CD14-positive monocyte (primary cell): Measurements from ENCODE around the gene SCEL. TPM values are rescaled to one million over a fixed set of nuclear protein-coding genes. Genes with fewer than 3 reads are reported as not detected.

ENCODE experiments used
- DNase-seq, 3 donors: peaks; one replicate each; pipeline ENCODE4 v3.0.0-alpha.2; 2011 to 2022
- H2AFZ ChIP-seq: 2 replicates; pipeline ENCODE4 v1.6.0; 2012; ENCODE audit warnings: mild to moderate bottlenecking, low read depth, low read length, inconsistent platforms; ENCODE audit not compliant: insufficient read depth, poor library complexity, severe bottlenecking
- H3K27ac ChIP-seq, 2 donors: 1 replicate in 1 of 2; 2 replicates in 1 of 2; pipeline ENCODE4 v1.5.1; 2012 to 2013; ENCODE audit warnings: low read length in 2 of 2, control low read depth in 1 of 2, inconsistent platforms in 1 of 2, low read depth in 1 of 2, mild to moderate bottlenecking in 1 of 2
- H3K27me3 ChIP-seq, 2 donors: one replicate each; pipeline versions ENCODE4 v1.6.0 to v1.6.1; 2011 to 2013; ENCODE audit warnings: low read length in 2 of 2; ENCODE audit not compliant: control insufficient read depth in 2 of 2, insufficient read depth in 2 of 2
- H3K36me3 ChIP-seq, 2 donors: replicated peaks in 1 of 2; 1 replicate in 1 of 2; 2 replicates in 1 of 2; pipeline versions ENCODE4 v1.5.1 to v1.6.1; 2012 to 2013; ENCODE audit warnings: low read length in 2 of 2, control low read depth in 1 of 2, inconsistent platforms in 1 of 2, mild to moderate bottlenecking in 1 of 2; ENCODE audit not compliant: insufficient read depth in 2 of 2, control insufficient read depth in 1 of 2
- H3K4me1 ChIP-seq, 2 donors: 1 replicate in 1 of 2; 2 replicates in 1 of 2; pipeline versions ENCODE4 v1.5.1 to v1.6.1; 2012 to 2013; ENCODE audit warnings: low read length in 2 of 2, control low read depth in 1 of 2, inconsistent platforms in 1 of 2, mild to moderate bottlenecking in 1 of 2, moderate library complexity in 1 of 2; ENCODE audit not compliant: insufficient read depth in 2 of 2, control insufficient read depth in 1 of 2
- H3K4me2 ChIP-seq: replicated peaks from 2 replicates; pipeline ENCODE3; 2012; ENCODE audit warnings: low read length, moderate library complexity, mild to moderate bottlenecking; ENCODE audit not compliant: poor library complexity, severe bottlenecking; ENCODE audit errors: extremely low read depth
- H3K4me3 ChIP-seq, 3 experiments: fragments of 200-600 bp in 1 of 3; sonication (generic) in 1 of 3; replicated peaks in 1 of 3; 1 replicate in 2 of 3; 2 replicates in 1 of 3; pipeline ENCODE4 v1.5.1; 2011 to 2013; ENCODE audit warnings: low read length in 3 of 3, mild to moderate bottlenecking in 3 of 3, control low read depth in 2 of 3, low read depth in 2 of 3, inconsistent platforms in 1 of 3, moderate library complexity in 1 of 3
- H3K79me2 ChIP-seq: 2 replicates; pipeline ENCODE4 v1.6.0; 2012; ENCODE audit warnings: mild to moderate bottlenecking, control low read depth, inconsistent platforms, low read length, moderate library complexity; ENCODE audit not compliant: insufficient read depth
- H3K9ac ChIP-seq: 2 replicates; pipeline ENCODE4 v1.6.0; 2017; ENCODE audit warnings: low read length, mild to moderate bottlenecking; ENCODE audit not compliant: insufficient read depth, poor library complexity, severe bottlenecking
- H3K9me3 ChIP-seq, 2 donors: replicated peaks in 1 of 2; 1 replicate in 1 of 2; 2 replicates in 1 of 2; pipeline versions ENCODE4 v1.5.1 to v1.6.1; 2012 to 2013; ENCODE audit warnings: low read length in 2 of 2, control low read depth in 1 of 2; ENCODE audit not compliant: control insufficient read depth in 1 of 2, insufficient read depth in 1 of 2
- H4K20me1 ChIP-seq: 2 replicates; pipeline ENCODE4 v1.6.0; 2012; ENCODE audit warnings: mild to moderate bottlenecking, low read length, control low read depth, moderate library complexity; ENCODE audit not compliant: insufficient read depth
- H3K27ac Mint-ChIP-seq, 7 donors: one replicate each; pipeline ENCODE4 v1.8.0; 2020; ENCODE audit warnings: mild to moderate bottlenecking in 7 of 7, mixed read lengths in 7 of 7, moderate library complexity in 6 of 7, inconsistent platforms in 2 of 7
- H3K27me3 Mint-ChIP-seq, 3 donors: one replicate each; pipeline ENCODE4 v1.8.0; 2021 to 2022; ENCODE audit warnings: low read depth in 3 of 3, mild to moderate bottlenecking in 3 of 3, mixed read lengths in 3 of 3, moderate library complexity in 3 of 3, inconsistent platforms in 1 of 3
- H3K36me3 Mint-ChIP-seq, 2 donors: one replicate each; pipeline ENCODE4 v1.8.0; 2020; ENCODE audit warnings: mixed read lengths in 2 of 2, inconsistent platforms in 1 of 2, mild to moderate bottlenecking in 1 of 2
- H3K4me1 Mint-ChIP-seq: one replicate; pipeline ENCODE4 v1.8.0; 2020; ENCODE audit warnings: mild to moderate bottlenecking, mixed read lengths
- H3K4me3 Mint-ChIP-seq, 2 donors: one replicate each; pipeline ENCODE4 v1.8.0; 2020; ENCODE audit warnings: mild to moderate bottlenecking in 2 of 2, mixed read lengths in 2 of 2, moderate library complexity in 1 of 2
- H3K9me3 Mint-ChIP-seq, 7 donors: one replicate each; pipeline ENCODE4 v1.8.0; 2020 to 2022; ENCODE audit warnings: mixed read lengths in 7 of 7, mild to moderate bottlenecking in 6 of 7, moderate library complexity in 6 of 7, inconsistent platforms in 2 of 7
- CTCF ChIP-seq: fragments of 200-600 bp; IDR thresholded peaks from one replicate; pipeline ENCODE4 v1.8.0; 2022; ENCODE audit warnings: antibody characterized with exemption, mild to moderate bottlenecking
- WGBS: methylation state at CpG from one replicate; pipeline ENCODE4 v1.1.5; 2013; ENCODE audit warnings: missing lambda C conversion rate; ENCODE audit not compliant: insufficient coverage; 5-methylcytosine and 5-hydroxymethylcytosine counted together
- intact Hi-C, 2 donors: fragments of 100-400 bp; cut with micrococcal nuclease; formaldehyde crosslinking; loops; one replicate each; pipeline versions ENCODE4 v1.15.0 to v1.15.1; 2023
- polyA plus RNA-seq, 3 donors: library from polyadenylated mRNA; depleted of rRNA in 1 of 3; unstranded in 2 of 3; stranded (reverse) in 1 of 3; fragments of 300-500 nt in 2 of 3; fragments of >200 nt in 1 of 3; fragmentation: Illumina TruSeq in 2 of 3; gene quantifications; 1 replicate in 2 of 3; 2 replicates in 1 of 3; pipeline ENCODE4 v1.2.3, GENCODE V29; 2012 to 2021

Gene SCEL
- polyA plus RNA-seq, 3 donors = not detected

GRCh38 chr13:77628170-77628569 lies 92.7 kb downstream of the SCEL start:
- H3K4me3 Mint-ChIP-seq = no peak overlapping the region
- no peak overlapping the region for H3K27ac ChIP-seq
- no peaks in the 10 kb centered on the region for H3K36me3 ChIP-seq
- no peak overlapping the region for H3K4me2 ChIP-seq
- no peaks in the 10 kb centered on the region for H3K9me3 ChIP-seq
- H3K79me2 ChIP-seq = no peaks in the 10 kb centered on the region
- no peak for DNase-seq
- H3K36me3 Mint-ChIP-seq = no peaks in the 10 kb centered on the region
- H3K9ac ChIP-seq = no peak overlapping the region
- H3K9me3 Mint-ChIP-seq = peaks cover 0 to 2% (median 0%) of the 10 kb centered on the region in 7 donors
- H3K4me1 Mint-ChIP-seq = peaks cover 10% of the 10 kb centered on the region
- peaks cover 0 to 1% (median 0%) of the 10 kb centered on the region in 3 donors for H3K27me3 Mint-ChIP-seq
- no peaks in the 10 kb centered on the region for H3K27me3 ChIP-seq
- intact Hi-C loops = no loop called here
- no peak overlapping the region for H3K4me3 ChIP-seq
- H3K4me1 ChIP-seq = no peaks in the 10 kb centered on the region
- no peak for TF ChIP-seq CTCF
- H4K20me1 ChIP-seq = no peaks in the 10 kb centered on the region
- H3K27ac Mint-ChIP-seq = no peak overlapping the region
- H2AFZ ChIP-seq = no peak overlapping the region

- H3K4me1 Mint-ChIP-seq = no peaks in the 10 kb centered on the region
- H3K27ac Mint-ChIP-seq = no peak overlapping the region
- H3K9me3 Mint-ChIP-seq = no peaks in the 10 kb centered on the region
- Histone ChIP-seq H3K4me2 (no peak overlapping the region), H3K27me3 (no peaks in the 10 kb centered on the region), H3K4me3 (no peak overlapping the region), H3K9me3 (no peaks in the 10 kb centered on the region), H3K4me1 (no peaks in the 10 kb centered on the region), H3K27ac (no peak overlapping the region), H3K79me2 (no peaks in the 10 kb centered on the region), H2AFZ (no peak overlapping the region), H3K36me3 (no peaks in the 10 kb centered on the region), H4K20me1 (no peaks in the 10 kb centered on the region), H3K9ac (no peak overlapping the region)
- TF ChIP-seq CTCF = no peak
- WGBS = 100% methylated on average over 1 of the region's 1 CpG
- H3K27me3 Mint-ChIP-seq = no peaks in the 10 kb centered on the region
- intact Hi-C loops = no loop called here
- no peaks in the 10 kb centered on the region for H3K36me3 Mint-ChIP-seq
- no peak for DNase-seq
- H3K4me3 Mint-ChIP-seq = no peak overlapping the region
These were observed 102.1 kb downstream of the SCEL start for GRCh38 chr13:77637588-77637987.
